ENCODE measurements around the gene PSAT1.

PSAT1 gene

GRCh38 chr9:78296893-78297671 is at the start of gene PSAT1:
PSAT1 (plus strand) TSS chr9:78297125; CDS start chr9:78297211, 86 bp downstream.
- peak within 1 kb of the TSS; percentile 94 for H3K27ac ChIP-seq
- TF ChIP-seq ZFX (IDR thresholded peaks at IDR 0.05): peak; percentile 85
- TF ChIP-seq, protein P1, sequence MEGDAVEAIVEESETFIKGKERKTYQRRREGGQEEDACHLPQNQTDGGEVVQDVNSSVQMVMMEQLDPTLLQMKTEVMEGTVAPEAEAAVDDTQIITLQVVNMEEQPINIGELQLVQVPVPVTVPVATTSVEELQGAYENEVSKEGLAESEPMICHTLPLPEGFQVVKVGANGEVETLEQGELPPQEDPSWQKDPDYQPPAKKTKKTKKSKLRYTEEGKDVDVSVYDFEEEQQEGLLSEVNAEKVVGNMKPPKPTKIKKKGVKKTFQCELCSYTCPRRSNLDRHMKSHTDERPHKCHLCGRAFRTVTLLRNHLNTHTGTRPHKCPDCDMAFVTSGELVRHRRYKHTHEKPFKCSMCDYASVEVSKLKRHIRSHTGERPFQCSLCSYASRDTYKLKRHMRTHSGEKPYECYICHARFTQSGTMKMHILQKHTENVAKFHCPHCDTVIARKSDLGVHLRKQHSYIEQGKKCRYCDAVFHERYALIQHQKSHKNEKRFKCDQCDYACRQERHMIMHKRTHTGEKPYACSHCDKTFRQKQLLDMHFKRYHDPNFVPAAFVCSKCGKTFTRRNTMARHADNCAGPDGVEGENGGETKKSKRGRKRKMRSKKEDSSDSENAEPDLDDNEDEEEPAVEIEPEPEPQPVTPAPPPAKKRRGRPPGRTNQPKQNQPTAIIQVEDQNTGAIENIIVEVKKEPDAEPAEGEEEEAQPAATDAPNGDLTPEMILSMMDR (conservative IDR thresholded peaks at IDR 0.05): peak; percentile 19; the same call in 1 of the 2 replicates

DNA sequence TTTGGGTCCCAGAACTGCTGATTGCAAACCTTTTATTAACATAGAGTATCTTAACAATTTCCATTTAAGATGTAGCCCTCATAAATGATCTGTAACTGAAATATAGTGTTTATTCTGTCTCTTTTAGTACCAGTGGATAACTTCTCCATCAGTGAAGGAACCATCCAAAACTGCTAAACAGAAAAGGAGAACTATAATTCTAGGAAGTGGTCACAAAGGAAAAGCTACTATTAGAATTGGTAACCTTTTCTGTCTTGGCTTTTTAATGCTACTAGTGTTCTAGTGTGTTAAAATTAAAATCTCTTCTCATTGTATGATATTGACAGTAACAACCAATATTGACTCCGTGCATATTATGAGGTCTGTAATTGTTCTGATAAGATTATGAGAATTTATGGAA is 48.3 kb upstream of the PSAT1 start:
- TF ChIP-seq, protein P1 (conservative IDR thresholded peaks at IDR 0.05): no peak
- TF ChIP-seq ZFX (IDR thresholded peaks at IDR 0.05): no peak
- H3K27ac ChIP-seq: no peak overlapping the region

- H3K27ac ChIP-seq: no peak overlapping the region
- TF ChIP-seq ZFX (IDR thresholded peaks at IDR 0.05): no peak
- TF ChIP-seq, protein P1 (conservative IDR thresholded peaks at IDR 0.05): no peak
These were observed 47.4 kb upstream of the PSAT1 start for GRCh38 chr9:78249542-78249941.

- no peak overlapping the region for H3K27ac ChIP-seq
- TF ChIP-seq, protein P1 (conservative IDR thresholded peaks at IDR 0.05): no peak
- no peak for TF ChIP-seq ZFX (IDR thresholded peaks at IDR 0.05)
These were observed 44.3 kb upstream of the PSAT1 start for GRCh38 chr9:78252616-78253015.

GRCh38 chr9:78253285-78253684 is 43.6 kb upstream of the PSAT1 start:
- no peak overlapping the region for H3K27ac ChIP-seq
- TF ChIP-seq, protein P1 (conservative IDR thresholded peaks at IDR 0.05): no peak
- no peak for TF ChIP-seq ZFX (IDR thresholded peaks at IDR 0.05)

DNA sequence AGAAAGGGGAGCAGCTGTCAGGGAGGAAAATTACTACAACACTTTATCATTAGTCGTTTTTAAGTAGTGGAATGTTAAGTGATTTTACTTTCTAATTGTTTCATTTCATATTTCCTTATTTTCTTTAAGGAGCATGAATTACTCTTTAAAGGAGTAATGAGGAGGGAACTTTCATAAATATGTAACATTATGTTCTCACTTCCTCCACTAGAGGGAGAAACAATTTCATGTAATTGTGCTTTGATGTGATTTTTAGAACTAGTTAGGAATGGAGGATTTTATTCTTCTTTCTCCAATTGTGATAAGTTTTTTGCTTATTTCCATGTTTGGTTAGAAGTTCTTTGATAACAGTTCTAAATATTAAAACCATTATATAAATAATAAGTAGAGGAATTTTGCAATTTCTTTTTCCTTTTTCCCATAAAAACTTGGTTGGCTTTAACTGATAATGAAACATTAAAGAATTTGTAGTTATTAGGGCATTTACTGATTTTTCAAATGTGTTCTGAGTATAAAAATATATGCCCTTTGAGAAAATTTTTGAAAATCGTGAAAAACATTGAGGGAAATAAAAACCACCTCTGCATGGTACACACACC is 35.4 kb upstream of the PSAT1 start:
- TF ChIP-seq, protein P1 (conservative IDR thresholded peaks at IDR 0.05): peak; percentile 83
- TF ChIP-seq ZFX (IDR thresholded peaks at IDR 0.05): no peak
- H3K27ac ChIP-seq: no peak overlapping the region

DNA sequence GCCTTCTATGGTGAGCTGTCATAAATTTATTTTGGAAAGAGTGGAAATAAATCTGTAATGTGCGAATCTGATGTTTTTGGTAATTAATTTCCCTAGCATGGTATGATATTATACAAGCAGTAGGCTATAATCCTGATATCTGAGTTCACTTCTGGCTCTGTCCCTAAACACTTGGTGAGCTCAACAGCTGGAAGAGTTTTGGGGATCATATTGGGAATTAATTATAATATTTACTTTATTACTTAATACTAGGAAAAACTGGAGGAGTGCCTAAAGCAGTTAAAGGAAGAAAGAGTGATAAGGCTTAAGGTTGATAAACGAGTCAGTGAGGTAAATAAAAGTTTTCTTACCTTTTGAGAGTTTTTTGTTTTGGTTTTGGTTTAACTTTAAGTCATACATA is 34.3 kb upstream of the PSAT1 start:
- TF ChIP-seq, protein P1 (conservative IDR thresholded peaks at IDR 0.05): no peak
- no peak for TF ChIP-seq ZFX (IDR thresholded peaks at IDR 0.05)
- no peak overlapping the region for H3K27ac ChIP-seq

Measured in C4-2B (cell line).